H4 (cell line): ENCODE data around the gene ST6GAL2. TPM values are rescaled to one million over a fixed set of nuclear protein-coding genes. Genes with fewer than 3 reads are reported as not detected.

Experiments used
- DNase-seq: peaks from one replicate; pipeline ENCODE4 v3.0.0-alpha.2; 2015; ENCODE audit warnings: low spot score
- total RNA-seq: library from RNA; depleted of rRNA; stranded (reverse); fragments of >200 nt; shearing (Covaris generic); gene quantifications from 2 replicates; pipeline ENCODE4 v1.2.3, GENCODE V29; 2014

ST6GAL2 gene
- total RNA-seq, 1 experiment from 2014 or later, result 0.37 TPM

GRCh38 chr2:106864051-106864450 lies 21.9 kb downstream of the ST6GAL2 start:
- DNase-seq, result no peak

GRCh38 chr2:106863387-106863786 lies 22.6 kb downstream of the ST6GAL2 start:
- peak; percentile 14 for DNase-seq

DNA sequence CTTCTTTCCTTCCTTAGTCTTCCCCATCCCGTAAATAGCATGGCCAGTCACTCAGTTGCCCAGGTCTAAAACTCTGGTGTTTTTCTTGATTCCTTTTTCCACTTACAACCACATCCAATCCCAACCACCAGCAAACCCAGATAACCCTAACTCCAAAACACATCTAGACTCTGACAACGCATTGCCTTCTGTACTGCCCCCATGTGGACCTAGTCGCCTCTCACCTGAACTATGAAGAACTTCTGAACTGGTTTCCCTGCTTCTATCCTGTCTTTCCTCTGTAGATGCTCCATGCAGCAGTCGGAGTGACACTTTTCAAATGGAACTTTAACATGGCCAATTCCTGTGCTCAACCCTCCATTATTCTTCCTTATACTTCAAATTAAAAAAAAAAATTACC lies 26.5 kb downstream of the ST6GAL2 start:
- no peak for DNase-seq

- no peak for DNase-seq
Observed at GRCh38 chr2:106858810-106859209, 27.2 kb downstream of the ST6GAL2 start.

GRCh38 chr2:106857882-106858478 lies 28.0 kb downstream of the ST6GAL2 start:
- DNase-seq, result no peak

DNA sequence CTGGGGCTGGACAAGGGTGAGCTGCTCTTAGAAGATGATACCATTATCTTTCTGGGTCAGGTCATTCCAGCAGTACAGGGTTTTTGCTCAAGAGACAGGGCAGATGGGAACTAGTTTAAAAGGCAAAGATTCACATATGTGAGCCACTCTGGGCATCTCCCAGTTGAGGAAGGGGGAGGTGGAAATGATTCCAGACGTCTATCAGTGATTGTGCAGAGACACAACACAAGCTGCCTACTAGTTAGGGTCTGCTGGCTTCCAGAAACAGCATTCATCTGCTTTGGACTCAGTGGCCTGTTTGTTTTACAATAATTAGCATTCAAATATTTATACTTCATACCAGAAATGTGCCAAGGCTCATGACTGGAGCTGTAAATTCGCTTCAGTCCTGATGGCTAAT lies 32.3 kb downstream of the ST6GAL2 start:
- DNase-seq, result no peak

GRCh38 chr2:106851881-106852501 lies 34.0 kb downstream of the ST6GAL2 start:
- DNase-seq, result no peak

GRCh38 chr2:106851087-106851874 lies 34.7 kb downstream of the ST6GAL2 start:
- no peak for DNase-seq

DNA sequence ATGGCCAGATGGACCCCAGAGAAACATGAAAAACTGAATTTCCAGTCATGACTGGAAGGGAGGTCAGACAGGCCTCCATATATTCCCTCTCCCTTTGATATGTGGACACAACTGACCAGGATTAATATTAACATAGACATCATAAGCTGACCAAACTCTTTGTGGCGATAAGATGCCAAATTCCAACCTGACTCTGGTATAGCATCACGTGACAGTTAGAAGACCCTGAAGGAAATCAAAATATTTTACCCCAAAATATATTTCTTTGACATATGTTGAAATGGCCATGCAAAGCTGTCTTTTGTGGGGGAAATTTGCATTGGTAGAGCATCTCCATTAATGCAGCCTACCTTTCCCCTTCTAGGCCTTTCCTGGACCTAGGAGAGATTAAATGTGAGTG lies 36.7 kb downstream of the ST6GAL2 start:
- no peak for DNase-seq

- no peak for DNase-seq
Observed at GRCh38 chr2:106847366-106847765, 38.6 kb downstream of the ST6GAL2 start.

GRCh38 chr2:106845716-106846115 lies 40.3 kb downstream of the ST6GAL2 start:
- no peak for DNase-seq

GRCh38 chr2:106843910-106844250 lies 42.1 kb downstream of the ST6GAL2 start:
- DNase-seq, result no peak

- DNase-seq, result no peak
Observed at GRCh38 chr2:106843001-106843909, 42.7 kb downstream of the ST6GAL2 start.

GRCh38 chr2:106841886-106842645 lies 43.9 kb downstream of the ST6GAL2 start:
- no peak for DNase-seq

GRCh38 chr2:106840818-106841217 lies 45.1 kb downstream of the ST6GAL2 start:
- no peak for DNase-seq

DNA sequence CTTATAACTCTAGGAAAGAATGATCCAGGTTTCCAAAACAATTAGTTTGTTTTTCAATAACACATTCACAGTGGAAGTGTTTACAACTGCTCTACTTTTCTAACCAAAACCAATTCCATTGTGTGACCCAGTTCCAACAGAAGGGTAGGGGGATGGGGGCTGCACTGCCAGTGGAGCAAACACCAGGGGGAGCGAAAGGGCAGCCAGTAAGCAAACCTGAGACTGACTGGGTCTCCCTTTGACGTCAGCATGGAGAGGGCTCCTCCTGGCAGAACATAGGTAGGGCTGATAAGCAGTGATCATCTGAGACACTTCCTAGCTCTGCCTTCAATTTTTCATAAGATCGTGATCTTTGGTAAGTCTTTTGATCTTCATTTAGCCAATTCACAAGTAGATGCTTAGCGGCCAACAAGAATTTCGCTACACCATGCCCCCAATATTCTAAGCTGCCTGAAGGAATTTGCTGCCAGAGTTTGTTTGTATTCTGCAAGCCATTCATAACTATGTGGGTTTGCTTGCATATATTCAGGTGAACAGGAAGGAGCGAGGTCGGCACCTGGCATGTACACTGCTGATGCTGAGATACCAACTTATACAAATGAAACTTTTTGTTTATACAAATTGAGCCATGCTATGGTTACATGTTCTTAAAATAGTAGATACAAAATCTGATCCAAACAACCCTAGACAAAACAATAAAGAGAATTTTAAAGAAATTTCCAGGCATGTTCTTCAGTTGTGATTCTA lies 45.9 kb downstream of the ST6GAL2 start:
- peak; percentile 27 for DNase-seq

DNA sequence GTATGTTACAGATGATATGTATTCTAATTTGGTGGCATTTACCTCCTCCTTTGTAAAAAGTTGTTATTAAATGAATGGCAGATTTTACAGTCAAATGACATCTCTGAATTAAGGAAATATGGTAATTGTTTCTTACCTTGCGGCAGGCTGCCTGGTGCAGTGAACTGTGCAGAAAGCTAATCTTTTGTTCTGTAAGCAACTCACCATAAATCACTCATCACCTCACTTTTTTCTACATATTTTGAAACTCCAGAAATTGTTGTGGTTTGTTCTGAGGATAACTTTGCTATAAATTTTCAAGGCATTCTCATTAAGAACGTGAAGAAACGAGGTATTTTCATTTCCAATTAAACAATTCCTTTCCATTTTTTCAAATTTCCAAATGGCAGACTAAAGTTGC lies 52.7 kb downstream of the ST6GAL2 start:
- DNase-seq, result no peak

GRCh38 chr2:106831816-106832569 lies 54.0 kb downstream of the ST6GAL2 start:
- DNase-seq, result no peak

DNA sequence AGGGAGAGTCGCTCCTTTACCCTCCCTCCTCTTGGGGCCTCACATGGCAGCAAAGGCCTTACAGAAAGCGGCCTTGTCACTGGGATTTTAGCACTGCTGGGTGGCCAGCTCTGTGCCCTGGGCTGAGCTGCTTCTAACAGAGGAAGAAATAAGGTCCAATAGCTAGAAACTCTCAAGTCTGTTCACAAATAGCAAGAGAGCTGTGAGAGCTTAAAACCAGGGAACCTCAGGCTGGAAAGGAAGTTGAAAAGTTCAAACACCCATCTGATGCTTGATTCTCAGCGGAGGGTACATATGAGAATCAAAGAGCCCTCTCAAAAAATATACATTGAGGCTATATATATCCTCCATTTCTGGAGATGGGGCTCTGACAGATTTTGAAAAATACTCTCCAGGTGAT lies 54.7 kb downstream of the ST6GAL2 start:
- no peak for DNase-seq

GRCh38 chr2:106830191-106830590 lies 55.8 kb downstream of the ST6GAL2 start:
- no peak for DNase-seq
